ENCODE data around the gene ADK.

- TF ChIP-seq, protein P1, sequence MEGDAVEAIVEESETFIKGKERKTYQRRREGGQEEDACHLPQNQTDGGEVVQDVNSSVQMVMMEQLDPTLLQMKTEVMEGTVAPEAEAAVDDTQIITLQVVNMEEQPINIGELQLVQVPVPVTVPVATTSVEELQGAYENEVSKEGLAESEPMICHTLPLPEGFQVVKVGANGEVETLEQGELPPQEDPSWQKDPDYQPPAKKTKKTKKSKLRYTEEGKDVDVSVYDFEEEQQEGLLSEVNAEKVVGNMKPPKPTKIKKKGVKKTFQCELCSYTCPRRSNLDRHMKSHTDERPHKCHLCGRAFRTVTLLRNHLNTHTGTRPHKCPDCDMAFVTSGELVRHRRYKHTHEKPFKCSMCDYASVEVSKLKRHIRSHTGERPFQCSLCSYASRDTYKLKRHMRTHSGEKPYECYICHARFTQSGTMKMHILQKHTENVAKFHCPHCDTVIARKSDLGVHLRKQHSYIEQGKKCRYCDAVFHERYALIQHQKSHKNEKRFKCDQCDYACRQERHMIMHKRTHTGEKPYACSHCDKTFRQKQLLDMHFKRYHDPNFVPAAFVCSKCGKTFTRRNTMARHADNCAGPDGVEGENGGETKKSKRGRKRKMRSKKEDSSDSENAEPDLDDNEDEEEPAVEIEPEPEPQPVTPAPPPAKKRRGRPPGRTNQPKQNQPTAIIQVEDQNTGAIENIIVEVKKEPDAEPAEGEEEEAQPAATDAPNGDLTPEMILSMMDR (IDR thresholded peaks at IDR 0.05), result no peak
- TF ChIP-seq POLR2A (IDR thresholded peaks at IDR 0.05), result no peak
Observed at GRCh38 chr10:74491014-74491413, 340.0 kb downstream of the ADK start.

Data from heart left ventricle (tissue), 13 donors.